SKM-1 (cell line): Measurements from ENCODE around the gene IKZF2.
A peak's percentile ranks its signal among the peaks of the same experiment; 100 is the strongest.

Source experiments
- DNase-seq: peaks from one replicate; lab custom pipeline; 2025; ENCODE audit not compliant: unreplicated experiment; lab: John Stamatoyannopoulos, UW

Gene IKZF2

DNA sequence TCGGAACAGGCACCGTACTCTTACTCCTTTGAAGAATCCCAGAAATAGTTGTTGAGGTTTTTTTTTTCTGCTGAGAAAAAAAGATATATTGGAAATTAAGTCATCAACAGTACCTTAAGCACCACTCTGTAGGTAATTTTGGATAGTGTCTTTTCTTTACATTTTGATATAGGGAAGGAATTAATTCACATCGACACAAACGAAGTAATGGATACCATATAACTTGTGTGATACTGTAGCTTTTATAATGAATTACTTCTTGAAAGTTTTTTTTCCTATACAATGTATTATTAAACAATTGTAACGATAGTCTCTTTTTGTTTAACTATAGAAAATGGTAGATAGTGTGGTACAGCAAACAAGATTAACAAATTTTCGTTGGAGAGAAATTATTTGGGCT, 1.5 kb upstream of the IKZF2 start:
- no peak for DNase-seq

GRCh38 chr2:213152065-213152794, 818 bp upstream of the IKZF2 start:
- no peak for DNase-seq

DNA sequence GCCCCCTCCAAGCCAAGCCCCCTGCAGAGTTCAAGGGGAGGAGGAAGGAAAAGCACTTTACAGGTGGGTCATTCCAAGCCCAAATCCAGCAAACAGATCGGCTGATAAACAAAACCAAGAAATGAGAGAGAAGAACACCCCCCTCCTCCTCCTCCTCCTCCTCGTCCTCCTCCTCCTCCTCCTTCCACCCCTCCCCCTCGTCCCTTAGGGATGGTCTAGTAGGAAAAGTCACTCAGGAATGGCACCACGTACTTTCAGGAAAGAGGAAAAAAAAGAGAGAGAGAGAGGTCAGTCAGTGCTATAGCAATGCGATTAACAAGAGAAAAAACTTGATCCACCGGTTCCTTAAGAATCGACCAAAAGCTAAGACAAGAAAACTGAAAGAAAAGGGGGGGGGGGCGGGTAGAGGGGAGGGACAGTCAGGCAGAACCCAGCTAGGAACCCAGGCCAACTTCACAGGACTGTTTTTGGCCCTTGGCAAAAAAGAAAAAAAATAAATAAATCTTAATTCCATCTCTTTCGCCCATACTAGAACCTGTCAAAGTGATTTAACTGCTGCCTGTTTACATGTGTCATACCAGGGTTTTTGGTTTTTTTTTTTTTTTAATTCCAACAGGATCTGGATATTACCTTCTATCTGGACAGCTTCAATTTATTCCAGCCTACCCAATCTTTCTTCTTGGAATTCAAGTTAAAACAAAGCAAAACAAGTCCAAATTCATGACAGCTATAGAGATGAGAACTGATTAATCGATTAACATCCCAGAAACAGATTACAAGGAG, 906 bp downstream of the IKZF2 start:
- DNase-seq = no peak

DNA sequence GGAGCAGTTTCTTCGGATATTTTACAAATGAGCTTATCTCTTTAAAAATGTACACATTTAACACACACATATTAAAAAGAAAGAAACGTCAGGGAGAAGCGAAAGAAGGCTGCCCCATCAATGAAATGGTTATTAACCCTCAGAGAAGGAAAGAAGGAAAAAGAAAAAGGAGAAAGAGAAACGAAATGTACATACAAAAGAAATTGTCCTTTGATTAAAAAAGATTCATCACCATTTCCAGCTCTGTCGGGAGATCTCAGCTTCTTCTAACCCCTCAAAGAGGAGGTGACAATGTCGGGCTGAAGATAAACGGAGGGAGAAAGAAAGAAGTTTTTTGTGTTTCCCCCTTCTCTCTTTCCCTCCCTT, 1.5 kb downstream of the IKZF2 start:
- no peak for DNase-seq

DNA sequence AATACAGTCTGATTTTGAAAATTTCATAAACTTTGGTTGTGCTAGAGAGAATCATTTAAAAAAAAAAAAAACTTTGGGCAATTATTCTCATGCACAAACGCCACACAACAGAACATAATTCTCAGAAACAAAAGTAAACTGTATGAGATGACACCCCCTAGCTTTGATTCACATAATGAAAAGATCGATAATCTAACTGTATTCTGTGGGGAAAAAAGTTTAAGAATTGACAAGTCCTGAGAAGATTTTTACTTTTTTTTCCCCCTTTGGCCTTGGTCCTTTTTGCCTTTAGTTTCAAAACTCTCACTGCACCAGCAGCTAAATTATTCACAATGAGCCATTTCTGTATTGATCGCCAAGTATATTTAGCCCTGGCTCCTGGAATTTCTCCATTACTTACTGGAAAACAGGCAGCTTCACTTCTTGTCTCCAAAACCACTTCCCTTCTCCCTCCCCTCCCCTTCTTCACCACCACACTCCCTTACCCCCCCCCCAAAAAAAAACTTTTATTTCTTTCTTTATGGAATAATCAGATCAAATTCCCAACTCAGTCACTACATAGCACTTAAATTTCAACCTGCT, 2.0 kb downstream of the IKZF2 start:
- DNase-seq = no peak

GRCh38 chr2:213148572-213149261, 2.7 kb downstream of the IKZF2 start:
- no peak for DNase-seq

- DNase-seq = no peak
Observed at GRCh38 chr2:213147538-213147937, 3.9 kb downstream of the IKZF2 start.

GRCh38 chr2:213145715-213146242, 5.6 kb downstream of the IKZF2 start:
- no peak for DNase-seq

DNA sequence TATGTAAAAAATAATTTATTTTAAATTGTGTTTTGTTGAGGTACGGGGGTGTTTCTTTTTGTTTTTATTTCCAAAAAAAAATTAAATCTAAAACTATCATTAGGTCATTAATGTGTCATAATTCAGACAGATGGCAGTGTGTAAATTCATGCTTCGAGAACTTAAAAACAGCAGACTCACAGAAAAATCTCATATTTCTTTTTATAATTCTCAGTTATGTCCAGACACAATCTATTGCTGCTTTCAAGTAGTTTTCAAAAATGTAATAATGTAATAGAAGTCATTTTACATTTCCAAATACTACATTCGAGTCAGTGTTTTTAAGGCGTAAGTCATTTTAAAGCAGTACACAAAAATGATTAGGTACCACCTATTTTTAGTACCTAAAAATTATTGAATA, 14.3 kb downstream of the IKZF2 start:
- no peak for DNase-seq

- peak; percentile 84 for DNase-seq
Observed at GRCh38 chr2:213129311-213129710, 22.1 kb downstream of the IKZF2 start.

DNA sequence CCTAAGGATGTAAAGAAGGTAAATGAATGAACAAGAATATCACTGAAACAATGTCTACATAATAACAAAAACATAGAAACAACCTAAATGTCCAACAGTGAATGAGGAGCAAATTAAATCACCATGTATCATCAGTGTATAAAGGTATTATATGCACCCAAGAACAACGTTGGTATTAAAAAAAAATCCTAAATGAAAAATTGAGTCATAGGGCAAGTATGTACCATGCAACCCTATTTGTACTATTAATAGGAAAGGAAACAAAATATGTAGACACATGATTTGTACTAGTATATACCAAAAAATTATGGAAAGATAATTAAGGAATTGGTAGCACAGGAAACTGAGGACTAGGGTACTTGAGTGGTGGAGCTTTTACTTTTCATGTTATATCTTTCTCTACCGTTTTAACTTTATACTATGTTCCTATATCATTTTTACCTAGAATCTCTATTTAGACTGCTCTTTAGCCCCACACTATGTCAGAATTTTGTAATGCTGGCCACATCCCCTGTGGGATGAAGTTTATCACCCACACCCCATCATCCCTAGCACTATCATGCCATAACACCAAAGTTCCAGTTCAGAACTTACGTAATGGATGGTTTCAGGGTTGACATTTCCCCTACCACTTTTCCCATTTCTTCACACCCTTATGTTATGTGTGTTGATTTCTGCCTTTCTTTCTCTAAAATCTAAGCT, 25.6 kb downstream of the IKZF2 start:
- DNase-seq = peak; percentile 81

- DNase-seq = no peak
Observed at GRCh38 chr2:213122725-213123124, 28.7 kb downstream of the IKZF2 start.

- DNase-seq = no peak
Observed at GRCh38 chr2:213121690-213122089, 29.7 kb downstream of the IKZF2 start.

- peak; percentile 39 for DNase-seq
Observed at GRCh38 chr2:213119061-213119809, 32.2 kb downstream of the IKZF2 start.

DNA sequence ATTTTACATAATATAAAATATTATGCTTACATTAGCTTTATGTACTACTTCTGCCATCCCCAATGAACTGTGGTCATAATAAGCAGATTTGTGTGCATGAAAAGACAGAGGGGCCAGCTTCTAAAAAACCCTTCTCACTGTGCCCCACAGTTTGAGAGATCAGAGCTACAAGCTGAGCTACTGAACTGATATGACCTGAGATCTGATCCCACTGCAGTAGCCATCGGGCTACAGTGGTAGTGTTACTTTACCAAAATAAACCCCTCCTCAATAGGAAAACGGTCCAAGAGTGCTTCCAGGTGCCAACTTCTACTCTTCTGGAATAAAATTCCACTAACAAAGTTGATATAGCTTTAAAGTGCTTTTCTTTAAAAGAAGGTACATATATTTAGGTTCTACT, 43.1 kb downstream of the IKZF2 start:
- no peak for DNase-seq

DNA sequence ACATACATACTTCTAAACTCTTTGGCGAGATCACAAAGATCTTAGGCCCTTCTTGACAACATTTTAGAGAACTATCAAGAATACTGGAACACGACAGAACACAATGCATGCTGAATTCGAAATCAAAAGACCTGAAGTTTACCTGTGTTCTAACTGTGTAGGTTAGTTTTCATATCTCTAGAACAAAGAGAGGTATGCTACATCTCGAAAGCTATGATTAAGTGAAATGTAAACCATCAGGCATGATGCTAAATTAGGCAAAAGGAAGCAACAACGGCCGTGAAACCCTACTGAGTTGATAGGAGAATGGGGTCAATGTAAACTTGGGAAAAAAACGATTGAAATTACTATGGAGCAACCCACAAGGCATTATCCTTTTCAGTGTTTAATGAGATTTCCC, 43.7 kb downstream of the IKZF2 start:
- no peak for DNase-seq

GRCh38 chr2:213105212-213105611, 46.2 kb downstream of the IKZF2 start:
- DNase-seq = no peak

DNA sequence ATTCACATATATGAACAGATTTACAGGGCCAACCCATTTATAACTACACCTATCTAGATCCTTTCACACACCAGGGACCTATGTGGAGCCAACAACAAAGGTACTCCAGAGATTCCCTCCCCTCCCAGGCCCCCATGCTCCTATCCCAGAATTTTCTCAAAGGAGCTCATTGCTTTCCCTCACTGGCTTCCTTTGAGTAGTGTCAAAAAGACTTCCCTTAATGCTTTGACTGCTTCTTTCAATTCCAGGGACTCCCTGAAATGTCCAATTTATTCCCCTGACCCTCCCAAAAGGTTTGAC, 46.6 kb downstream of the IKZF2 start:
- no peak for DNase-seq

- no peak for DNase-seq
Observed at GRCh38 chr2:213104092-213104902, 47.1 kb downstream of the IKZF2 start.
